ENCODE results near the gene LRWD1. TPM values are rescaled to one million over a fixed set of nuclear protein-coding genes. Genes with fewer than 3 reads are reported as not detected.

Gene LRWD1
- total RNA-seq, 1 experiment from 2014 or later, result 39.5 TPM

DNA sequence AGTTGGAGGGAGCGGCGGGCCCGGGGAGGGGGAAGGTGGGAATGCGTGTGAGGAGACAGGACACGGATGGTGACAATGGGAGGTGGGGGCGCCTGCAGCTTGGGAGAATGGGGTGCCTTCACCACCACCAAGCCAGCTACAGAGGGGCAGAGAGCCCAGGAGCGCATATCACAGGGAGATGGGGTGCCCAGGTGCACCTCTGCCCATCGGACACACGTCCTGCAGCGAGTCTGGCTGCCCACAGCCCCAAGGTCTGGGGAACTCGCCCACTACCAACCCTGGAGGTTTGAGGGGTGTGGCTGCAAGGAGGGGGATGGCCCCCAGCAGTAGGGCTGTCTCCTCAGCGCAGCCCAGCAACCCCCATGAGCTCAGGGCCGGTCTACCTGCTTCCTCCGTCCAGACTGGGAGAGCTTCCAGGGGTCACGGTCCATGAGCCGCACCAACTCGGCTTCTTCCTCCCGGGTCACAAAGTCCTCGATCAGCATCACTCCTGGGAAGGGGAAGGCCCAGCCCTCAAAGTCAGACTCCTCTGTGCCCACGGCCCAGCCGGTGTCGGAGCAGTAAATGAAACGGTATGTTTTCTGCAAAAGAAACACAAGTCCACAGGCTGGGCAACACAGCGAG is 5.5 kb upstream of the LRWD1 start:
- Histone ChIP-seq H3K27me3 (ENCODE audit: insufficient read depth, low read length) (no peaks in the 10 kb centered on the region), H3K4me3 (replicated peaks in 1 of 2; ENCODE audit: low read depth in 1 of 2, low read length in 2 of 2) (no peak overlapping the region), H4K20me1 (ENCODE audit: insufficient read depth) (no peaks in the 10 kb centered on the region), H3K27ac (ENCODE audit: low read depth, low read length) (no peak overlapping the region), H3K36me3 (ENCODE audit: control insufficient read depth in 1 of 2, insufficient read depth in 2 of 2, low read length in 2 of 2) (peaks cover 0 to 4% of the 10 kb centered on the region in 2 experiments; a peak in 3 of 4 replicates), H3K9ac (ENCODE audit: low read length) (no peak overlapping the region), H3K79me2 (ENCODE audit: insufficient read depth, low read length) (peaks cover 29% of the 10 kb centered on the region), H3K4me1 (ENCODE audit: control insufficient read depth in 1 of 2, insufficient read depth in 2 of 2, low read length in 2 of 2) (peaks cover 23 to 32% of the 10 kb centered on the region in 2 experiments), H2AFZ (ENCODE audit: low read depth, low read length, poor library complexity, severe bottlenecking) (no peak overlapping the region), H3K9me2 (ENCODE audit: insufficient read depth) (no peaks in the 10 kb centered on the region), H3K9me3 (ENCODE audit: control insufficient read depth in 1 of 2, insufficient read depth in 1 of 2, low read depth in 1 of 2, low read length in 2 of 2) (no peaks in the 10 kb centered on the region), H3K4me2 (ENCODE audit: low read length) (no peak overlapping the region)
- CTCF ChIA-PET, result no interaction called here
- ATAC-seq (no peak), DNase-seq (ENCODE audit: low read depth, low spot score) (no peak)
- POLR2A ChIA-PET, result no interaction called here
- no peak for TF ChIP-seq ZNF274 (IDR thresholded peaks at IDR 0.05; ENCODE audit: low read depth, low read length)
- TF ChIP-seq ATF3 (IDR thresholded peaks at IDR 0.05), result no peak
- RAD21 ChIA-PET (ENCODE audit: low non-redundant PET in 1 of 2, low total read pairs in 2 of 2, uncharacterized antibody in 2 of 2, unreplicated experiment in 2 of 2), result no interaction called here
- BruUV-seq (replicated peaks), result no TSS peak
- intact Hi-C loops (cut with micrococcal nuclease), result no loop called here

DNA sequence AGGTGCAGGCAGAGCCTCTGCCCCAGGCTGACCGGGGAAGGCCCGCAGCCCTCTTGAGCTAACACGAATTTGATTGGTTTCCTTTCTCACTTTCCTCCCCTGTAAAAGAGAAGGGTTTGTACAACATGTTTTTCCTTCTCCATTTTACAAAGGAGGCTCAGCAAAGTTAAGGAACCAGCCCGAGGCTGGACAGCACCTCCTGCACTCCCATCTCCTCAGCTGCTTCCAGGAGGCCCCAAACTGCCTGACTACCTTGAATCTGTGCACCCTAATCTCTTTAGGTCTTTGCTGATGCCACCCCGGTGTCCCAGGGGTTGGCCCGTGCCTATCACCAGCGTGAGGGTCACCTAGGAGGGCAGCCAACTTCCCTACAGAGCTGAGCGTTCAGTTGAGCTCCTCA is 4.3 kb upstream of the LRWD1 start:
- Histone ChIP-seq H4K20me1 (ENCODE audit: insufficient read depth) (no peaks in the 10 kb centered on the region), H3K9ac (ENCODE audit: low read length) (no peak overlapping the region), H3K9me3 (ENCODE audit: control insufficient read depth in 1 of 2, insufficient read depth in 1 of 2, low read depth in 1 of 2, low read length in 2 of 2) (no peaks in the 10 kb centered on the region), H3K9me2 (ENCODE audit: insufficient read depth) (no peaks in the 10 kb centered on the region), H3K27ac (ENCODE audit: low read depth, low read length) (no peak overlapping the region), H3K36me3 (ENCODE audit: control insufficient read depth in 1 of 2, insufficient read depth in 2 of 2, low read length in 2 of 2) (peaks cover 0 to 4% of the 10 kb centered on the region in 2 experiments; a peak in 3 of 4 replicates), H2AFZ (ENCODE audit: low read depth, low read length, poor library complexity, severe bottlenecking) (no peak overlapping the region), H3K79me2 (ENCODE audit: insufficient read depth, low read length) (peaks cover 36% of the 10 kb centered on the region), H3K4me1 (ENCODE audit: control insufficient read depth in 1 of 2, insufficient read depth in 2 of 2, low read length in 2 of 2) (peaks cover 23 to 34% of the 10 kb centered on the region in 2 experiments), H3K4me2 (ENCODE audit: low read length) (no peak overlapping the region), H3K27me3 (ENCODE audit: insufficient read depth, low read length) (no peaks in the 10 kb centered on the region), H3K4me3 (replicated peaks in 1 of 2; ENCODE audit: low read depth in 1 of 2, low read length in 2 of 2) (no peak overlapping the region)
- no peak for TF ChIP-seq EGR1 (IDR thresholded peaks at IDR 0.05; ENCODE audit: low read depth)
- TF ChIP-seq ATF3 (IDR thresholded peaks at IDR 0.05), result no peak
- no peak for TF ChIP-seq ZBTB33 (IDR thresholded peaks at IDR 0.05; ENCODE audit: extremely low read depth, insufficient replicate concordance, low read length)
- TF ChIP-seq POLR2A (IDR thresholded peaks at IDR 0.05; ENCODE audit: borderline replicate concordance, extremely low read depth, insufficient read depth, insufficient read length), result no peak
- TF ChIP-seq POLR2AphosphoS5 (IDR thresholded peaks at IDR 0.05; ENCODE audit: low read depth, low read length), result no peak
- no peak for TF ChIP-seq CEBPB (IDR thresholded peaks at IDR 0.05; ENCODE audit: low read depth)
- ChIA-PET POLR2A (no interaction called here), RAD21 (ENCODE audit: low non-redundant PET in 1 of 2, low total read pairs in 2 of 2, uncharacterized antibody in 2 of 2, unreplicated experiment in 2 of 2) (no interaction called here), CTCF (no interaction called here)
- DNase-seq (ENCODE audit: low read depth, low spot score), result no peak
- BruUV-seq (replicated peaks), result no TSS peak
- ATAC-seq, result no peak
- intact Hi-C loops (cut with micrococcal nuclease), result no loop called here

All from HCT116 (cell line).